ENCODE results near the gene KCNG1.

DNA sequence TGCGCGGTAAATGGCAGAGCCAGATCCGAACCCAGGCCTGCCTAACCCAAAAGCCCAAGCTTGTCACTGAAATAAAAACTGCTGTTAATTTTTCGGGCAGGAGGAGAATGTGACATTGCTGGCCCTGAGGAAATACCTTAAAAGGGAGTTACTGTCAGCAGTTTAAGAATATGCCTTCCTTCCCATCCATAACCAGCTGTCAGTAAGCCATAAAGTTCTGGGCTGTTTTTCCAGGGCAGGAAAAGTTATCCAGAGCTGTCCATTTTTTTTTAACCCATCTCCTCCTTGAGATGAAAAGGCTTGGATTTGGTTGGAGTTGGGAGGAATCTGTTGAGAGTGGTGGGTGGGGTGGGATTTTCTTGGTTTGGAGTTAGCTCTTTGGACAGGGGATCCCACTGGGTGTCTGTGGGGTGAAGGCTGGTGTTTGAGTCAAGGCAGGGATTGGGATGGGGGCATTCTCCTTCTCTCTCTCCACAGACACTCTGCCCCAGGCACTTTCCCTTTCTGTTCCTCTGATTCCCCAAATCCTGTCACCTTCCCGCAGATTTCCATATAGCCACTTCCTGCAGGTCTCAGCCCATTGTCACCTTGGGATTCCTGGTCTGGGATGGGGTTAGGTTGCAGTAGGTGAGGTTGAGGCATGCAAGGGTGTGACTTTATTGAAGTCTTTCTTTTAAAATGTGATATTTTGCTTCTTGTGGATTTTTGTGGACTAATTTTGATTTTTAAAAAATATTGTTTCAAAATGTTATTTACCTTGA is 4.3 kb upstream of the KCNG1 start:
- TF ChIP-seq CTCF (conservative IDR thresholded peaks at IDR 0.05) (no peak), ZFX (IDR thresholded peaks at IDR 0.05) (no peak)
